Midbrain (tissue), 1 donor: Measurements from ENCODE around the gene HPCAL1.

Experiments
- DNase-seq: peaks from one replicate; lab custom pipeline; 2025; lab: John Stamatoyannopoulos, UW

Gene HPCAL1

GRCh38 chr2:10303694-10304378 lies 1.1 kb downstream of the HPCAL1 start:
- peak; percentile 57 for DNase-seq

GRCh38 chr2:10304458-10305253 lies 2.0 kb downstream of the HPCAL1 start:
- DNase-seq, result no peak

GRCh38 chr2:10305254-10305635 lies 2.5 kb downstream of the HPCAL1 start:
- no peak for DNase-seq

GRCh38 chr2:10305715-10306114 lies 3.0 kb downstream of the HPCAL1 start:
- no peak for DNase-seq

GRCh38 chr2:10306901-10307463 lies 4.3 kb downstream of the HPCAL1 start:
- DNase-seq, result no peak

GRCh38 chr2:10307561-10308156 lies 5.0 kb downstream of the HPCAL1 start:
- no peak for DNase-seq

GRCh38 chr2:10308866-10309265 lies 6.2 kb downstream of the HPCAL1 start:
- no peak for DNase-seq

GRCh38 chr2:10309286-10309685 lies 6.6 kb downstream of the HPCAL1 start:
- DNase-seq, result no peak

GRCh38 chr2:10310309-10310888 lies 7.7 kb downstream of the HPCAL1 start:
- no peak for DNase-seq

GRCh38 chr2:10311736-10312135 lies 9.0 kb downstream of the HPCAL1 start:
- DNase-seq, result no peak

GRCh38 chr2:10312437-10312957 lies 9.8 kb downstream of the HPCAL1 start:
- DNase-seq, result no peak

- no peak for DNase-seq
These were observed 13.6 kb downstream of the HPCAL1 start for GRCh38 chr2:10316336-10316735.

- no peak for DNase-seq
These were observed 14.2 kb downstream of the HPCAL1 start for GRCh38 chr2:10316860-10317259.

GRCh38 chr2:10317646-10318045 lies 14.9 kb downstream of the HPCAL1 start:
- no peak for DNase-seq

- DNase-seq, result no peak
These were observed 15.6 kb downstream of the HPCAL1 start for GRCh38 chr2:10318345-10318744.

- no peak for DNase-seq
These were observed 17.3 kb downstream of the HPCAL1 start for GRCh38 chr2:10319892-10320574.

- DNase-seq, result no peak
These were observed 17.8 kb downstream of the HPCAL1 start for GRCh38 chr2:10320575-10320931.

- no peak for DNase-seq
These were observed 18.2 kb downstream of the HPCAL1 start for GRCh38 chr2:10320933-10321332.

GRCh38 chr2:10321622-10322021 lies 18.9 kb downstream of the HPCAL1 start:
- DNase-seq, result no peak

GRCh38 chr2:10322481-10322880 lies 19.8 kb downstream of the HPCAL1 start:
- no peak for DNase-seq

- DNase-seq, result no peak
These were observed 20.3 kb downstream of the HPCAL1 start for GRCh38 chr2:10322973-10323372.

- DNase-seq, result no peak
These were observed 20.8 kb downstream of the HPCAL1 start for GRCh38 chr2:10323535-10323934.
